KMS-11 (cell line): ENCODE data around the gene HERC3.

ENCODE experiments used
- H2AFZ ChIP-seq: fragments of 200-600 bp; sonication (generic); 2 replicates; pipeline ENCODE4 v1.6.1; 2016; ENCODE audit warnings: antibody characterized with exemption, mixed run types, low read depth
- H3K27ac ChIP-seq: fragments of 200-600 bp; sonication (generic); 2 replicates; pipeline ENCODE4 v1.6.1; 2016; ENCODE audit warnings: mild to moderate bottlenecking, mixed run types
- H3K27me3 ChIP-seq: fragments of 200-600 bp; sonication (generic); 2 replicates; pipeline ENCODE4 v1.6.1; 2017; ENCODE audit warnings: mild to moderate bottlenecking, low read depth, mixed run types, moderate library complexity; ENCODE audit not compliant: insufficient read depth
- H3K36me3 ChIP-seq: fragments of 200-600 bp; sonication (generic); 2 replicates; pipeline ENCODE4 v1.6.1; 2017; ENCODE audit warnings: mild to moderate bottlenecking, mixed run types; ENCODE audit not compliant: insufficient read depth
- H3K4me1 ChIP-seq: fragments of 200-600 bp; sonication (generic); 2 replicates; pipeline ENCODE4 v1.6.1; 2016; ENCODE audit warnings: mild to moderate bottlenecking, low read depth, mixed run types; ENCODE audit not compliant: poor library complexity, severe bottlenecking
- H3K4me2 ChIP-seq: fragments of 200-600 bp; sonication (generic); 2 replicates; pipeline ENCODE4 v1.7.0; 2016; ENCODE audit warnings: mild to moderate bottlenecking, mixed run types
- H3K4me3 ChIP-seq: fragments of 200-600 bp; sonication (generic); IDR thresholded peaks from 2 replicates; pipeline ENCODE4 v1.6.1; 2017; ENCODE audit warnings: low read depth, low read length, mixed read lengths; ENCODE audit not compliant: insufficient read depth
- H3K79me2 ChIP-seq: fragments of 200-600 bp; sonication (generic); 2 replicates; pipeline ENCODE4 v1.6.1; 2016; ENCODE audit warnings: low read depth, mixed run types; ENCODE audit not compliant: insufficient read depth
- H3K9ac ChIP-seq: fragments of 200-600 bp; sonication (generic); 2 replicates; pipeline ENCODE4 v1.6.1; 2016; ENCODE audit warnings: mild to moderate bottlenecking, mixed run types
- H4K20me1 ChIP-seq: fragments of 200-600 bp; sonication (generic); 2 replicates; pipeline ENCODE4 v1.6.1; 2016; ENCODE audit warnings: mild to moderate bottlenecking, mixed run types; ENCODE audit not compliant: insufficient read depth
- CTCF ChIP-seq: fragments of 200-600 bp; sonication (generic); conservative IDR thresholded peaks from 2 replicates; pipeline ENCODE4 v1.6.1; 2017; ENCODE audit warnings: low read depth, mild to moderate bottlenecking, antibody characterized with exemption, low read length, moderate library complexity, mixed read lengths

Gene HERC3

GRCh38 chr4:88706574-88706973 is 114.3 kb downstream of the HERC3 start:
- no peak overlapping the region for H3K9ac ChIP-seq
- H3K27ac ChIP-seq, result no peak overlapping the region
- H3K4me1 ChIP-seq, result no peaks in the 10 kb centered on the region
- no peaks in the 10 kb centered on the region for H3K79me2 ChIP-seq
- TF ChIP-seq CTCF, result 0 out of 2 replicates have a peak, but pooled peaks have one; percentile 12
- H3K36me3 ChIP-seq, result no peaks in the 10 kb centered on the region
- H3K27me3 ChIP-seq, result no peaks in the 10 kb centered on the region
- no peak overlapping the region for H3K4me2 ChIP-seq
- no peak overlapping the region for H3K4me3 ChIP-seq
- no peak overlapping the region for H2AFZ ChIP-seq
- no peaks in the 10 kb centered on the region for H4K20me1 ChIP-seq

GRCh38 chr4:88709989-88710388 is 117.7 kb downstream of the HERC3 start:
- Histone ChIP-seq H3K27ac (no peak overlapping the region), H4K20me1 (no peaks in the 10 kb centered on the region), H2AFZ (no peak overlapping the region), H3K36me3 (no peaks in the 10 kb centered on the region), H3K4me2 (no peak overlapping the region), H3K4me3 (no peak overlapping the region), H3K9ac (no peak overlapping the region), H3K79me2 (no peaks in the 10 kb centered on the region), H3K4me1 (no peaks in the 10 kb centered on the region), H3K27me3 (no peaks in the 10 kb centered on the region)
- TF ChIP-seq CTCF, result no peak

- no peak overlapping the region for H3K27ac ChIP-seq
- no peak overlapping the region for H3K9ac ChIP-seq
- H4K20me1 ChIP-seq, result no peaks in the 10 kb centered on the region
- H3K4me2 ChIP-seq, result no peak overlapping the region
- no peak overlapping the region for H2AFZ ChIP-seq
- no peaks in the 10 kb centered on the region for H3K27me3 ChIP-seq
- no peaks in the 10 kb centered on the region for H3K36me3 ChIP-seq
- H3K4me1 ChIP-seq, result no peaks in the 10 kb centered on the region
- H3K79me2 ChIP-seq, result no peaks in the 10 kb centered on the region
- no peak for TF ChIP-seq CTCF
- no peak overlapping the region for H3K4me3 ChIP-seq
Observed at GRCh38 chr4:88713782-88714181, 121.5 kb downstream of the HERC3 start.

GRCh38 chr4:88718098-88718497 is 125.8 kb downstream of the HERC3 start:
- H2AFZ ChIP-seq, result no peak overlapping the region
- H3K27ac ChIP-seq, result no peak overlapping the region
- no peak overlapping the region for H3K4me2 ChIP-seq
- H3K9ac ChIP-seq, result no peak overlapping the region
- TF ChIP-seq CTCF, result no peak
- no peaks in the 10 kb centered on the region for H3K4me1 ChIP-seq
- no peaks in the 10 kb centered on the region for H4K20me1 ChIP-seq
- H3K79me2 ChIP-seq, result no peaks in the 10 kb centered on the region
- no peak overlapping the region for H3K4me3 ChIP-seq
- no peaks in the 10 kb centered on the region for H3K27me3 ChIP-seq
- H3K36me3 ChIP-seq, result no peaks in the 10 kb centered on the region

GRCh38 chr4:88719381-88719780 is 127.1 kb downstream of the HERC3 start:
- H3K4me2 ChIP-seq, result no peak overlapping the region
- no peak overlapping the region for H2AFZ ChIP-seq
- H3K79me2 ChIP-seq, result no peaks in the 10 kb centered on the region
- no peak for TF ChIP-seq CTCF
- no peak overlapping the region for H3K27ac ChIP-seq
- H3K4me1 ChIP-seq, result no peaks in the 10 kb centered on the region
- no peaks in the 10 kb centered on the region for H3K36me3 ChIP-seq
- H3K9ac ChIP-seq, result no peak overlapping the region
- H3K27me3 ChIP-seq, result no peaks in the 10 kb centered on the region
- no peaks in the 10 kb centered on the region for H4K20me1 ChIP-seq
- no peak overlapping the region for H3K4me3 ChIP-seq
